ENCODE data around the gene ZNF316. TPM values are rescaled to one million over a fixed set of nuclear protein-coding genes. Genes with fewer than 3 reads are reported as not detected.

Gene ZNF316
- total RNA-seq, 1 experiment from 2014 or later = 9.1 TPM

DNA sequence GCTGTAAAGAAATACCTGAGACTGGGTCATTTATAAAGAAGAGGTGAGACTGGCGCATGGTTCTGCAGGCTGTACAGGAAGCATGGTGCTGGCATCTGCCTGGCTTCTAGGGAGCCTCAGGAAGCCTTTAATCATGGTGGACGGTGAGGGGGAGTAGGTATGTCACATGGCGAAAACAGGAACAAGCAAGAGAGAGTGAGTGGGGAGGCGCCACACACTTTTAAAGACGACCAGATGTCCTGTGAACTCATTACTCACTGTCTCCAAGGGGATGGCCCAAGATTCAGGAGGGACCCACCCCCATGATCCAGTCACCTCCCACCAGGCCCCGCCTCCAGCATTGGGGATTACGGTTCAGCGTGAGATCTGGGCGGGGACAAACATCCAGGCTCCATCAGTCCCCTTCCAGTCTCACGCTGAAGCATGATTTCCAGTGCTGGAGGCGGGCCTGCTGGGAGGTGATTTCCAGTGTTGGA lies 3.2 kb downstream of the ZNF316 start:
- no peaks in the 10 kb centered on the region for H3K9me3 ChIP-seq (ENCODE audit: low read length)
- DNase-seq = peak; percentile 53
- no peak overlapping the region for H3K4me3 ChIP-seq (ENCODE audit: low read length)
- 0 out of 2 replicates have a peak, but pooled peaks cover 8% of the 10 kb centered on the region for H3K36me3 ChIP-seq (ENCODE audit: insufficient read depth, low read length)
- no peak overlapping the region for H3K27ac ChIP-seq (ENCODE audit: low read length)
- H3K9me2 ChIP-seq (replicated peaks; ENCODE audit: insufficient read depth, low read length) = no peaks in the 10 kb centered on the region
- peaks cover 16% of the 10 kb centered on the region for H3K4me1 ChIP-seq (ENCODE audit: low read length)
- H3K9ac ChIP-seq (ENCODE audit: low read length) = no peak overlapping the region
- peaks cover 45% of the 10 kb centered on the region for H3K79me2 ChIP-seq (ENCODE audit: low read length)
- H3K27me3 ChIP-seq (ENCODE audit: low read length) = no peaks in the 10 kb centered on the region
- no peak overlapping the region for H3K4me2 ChIP-seq (ENCODE audit: low read depth, low read length, poor library complexity, severe bottlenecking)
- peaks cover 10% of the 10 kb centered on the region; the same call in 1 of the 2 replicates for H4K20me1 ChIP-seq (ENCODE audit: insufficient read depth, low read depth, low read length)
- no peak overlapping the region for H2AFZ ChIP-seq (ENCODE audit: low read length)

GRCh38 chr7:6641305-6642035 lies 4.4 kb downstream of the ZNF316 start:
- no peak for DNase-seq

DNA sequence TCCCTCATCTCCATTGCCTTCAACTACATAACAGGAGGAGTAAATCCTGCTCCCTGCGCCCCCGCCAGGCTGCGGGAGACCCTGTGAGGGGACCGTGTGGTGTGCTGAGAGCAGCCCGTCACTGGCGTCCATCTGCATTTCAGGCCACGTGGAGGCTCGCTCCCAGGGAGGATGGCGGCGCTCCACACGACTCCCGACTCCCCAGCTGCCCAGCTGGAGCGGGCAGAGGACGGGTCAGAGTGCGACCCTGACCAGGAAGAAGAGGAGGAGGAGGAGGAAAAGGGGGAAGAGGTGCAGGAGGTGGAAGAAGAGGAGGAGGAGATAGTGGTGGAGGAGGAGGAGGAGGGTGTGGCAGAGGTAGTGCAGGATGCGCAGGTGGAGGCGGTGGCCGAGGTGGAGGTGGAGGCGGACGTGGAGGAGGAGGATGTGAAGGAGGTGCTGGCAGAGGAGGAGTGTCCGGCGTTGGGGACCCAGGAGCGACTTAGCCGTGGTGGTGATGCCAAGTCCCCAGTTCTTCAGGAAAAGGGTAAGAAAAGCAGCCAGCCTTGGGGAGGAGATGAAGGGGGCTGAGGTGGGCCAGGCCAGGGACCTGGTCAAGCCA lies 5.2 kb downstream of the ZNF316 start:
- Histone ChIP-seq H3K79me2 (ENCODE audit: low read length) (peaks cover 47% of the 10 kb centered on the region), H2AFZ (ENCODE audit: low read length) (no peak overlapping the region), H3K4me1 (ENCODE audit: low read length) (peaks cover 9% of the 10 kb centered on the region), H3K9me2 (replicated peaks; ENCODE audit: insufficient read depth, low read length) (no peaks in the 10 kb centered on the region), H3K27ac (ENCODE audit: low read length) (no peak overlapping the region), H4K20me1 (ENCODE audit: insufficient read depth, low read depth, low read length) (peaks cover 10% of the 10 kb centered on the region; the same call in 1 of the 2 replicates), H3K36me3 (ENCODE audit: insufficient read depth, low read length) (peaks cover 8% of the 10 kb centered on the region; the same call in 1 of the 2 replicates), H3K4me2 (ENCODE audit: low read depth, low read length, poor library complexity, severe bottlenecking) (no peak overlapping the region), H3K4me3 (ENCODE audit: low read length) (no peak overlapping the region), H3K9ac (ENCODE audit: low read length) (no peak overlapping the region), H3K9me3 (ENCODE audit: low read length) (no peaks in the 10 kb centered on the region), H3K27me3 (ENCODE audit: low read length) (no peaks in the 10 kb centered on the region)
- no peak for DNase-seq

More at GRCh38 chr7:6641305-6642035, 4.4 kb downstream of the ZNF316 start:
- Histone ChIP-seq H3K4me2 (ENCODE audit: low read depth, low read length, poor library complexity, severe bottlenecking) (no peak overlapping the region), H3K79me2 (ENCODE audit: low read length) (peaks cover 45% of the 10 kb centered on the region), H3K4me3 (ENCODE audit: low read length) (no peak overlapping the region), H3K9me3 (ENCODE audit: low read length) (no peaks in the 10 kb centered on the region), H3K4me1 (ENCODE audit: low read length) (peaks cover 15% of the 10 kb centered on the region), H4K20me1 (ENCODE audit: insufficient read depth, low read depth, low read length) (peaks cover 10% of the 10 kb centered on the region; the same call in 1 of the 2 replicates), H3K9me2 (replicated peaks; ENCODE audit: insufficient read depth, low read length) (no peaks in the 10 kb centered on the region), H2AFZ (ENCODE audit: low read length) (no peak overlapping the region), H3K36me3 (ENCODE audit: insufficient read depth, low read length) (0 out of 2 replicates have a peak, but pooled peaks cover 8% of the 10 kb centered on the region), H3K27ac (ENCODE audit: low read length) (no peak overlapping the region), H3K27me3 (ENCODE audit: low read length) (no peaks in the 10 kb centered on the region), H3K9ac (ENCODE audit: low read length) (no peak overlapping the region)

DNA sequence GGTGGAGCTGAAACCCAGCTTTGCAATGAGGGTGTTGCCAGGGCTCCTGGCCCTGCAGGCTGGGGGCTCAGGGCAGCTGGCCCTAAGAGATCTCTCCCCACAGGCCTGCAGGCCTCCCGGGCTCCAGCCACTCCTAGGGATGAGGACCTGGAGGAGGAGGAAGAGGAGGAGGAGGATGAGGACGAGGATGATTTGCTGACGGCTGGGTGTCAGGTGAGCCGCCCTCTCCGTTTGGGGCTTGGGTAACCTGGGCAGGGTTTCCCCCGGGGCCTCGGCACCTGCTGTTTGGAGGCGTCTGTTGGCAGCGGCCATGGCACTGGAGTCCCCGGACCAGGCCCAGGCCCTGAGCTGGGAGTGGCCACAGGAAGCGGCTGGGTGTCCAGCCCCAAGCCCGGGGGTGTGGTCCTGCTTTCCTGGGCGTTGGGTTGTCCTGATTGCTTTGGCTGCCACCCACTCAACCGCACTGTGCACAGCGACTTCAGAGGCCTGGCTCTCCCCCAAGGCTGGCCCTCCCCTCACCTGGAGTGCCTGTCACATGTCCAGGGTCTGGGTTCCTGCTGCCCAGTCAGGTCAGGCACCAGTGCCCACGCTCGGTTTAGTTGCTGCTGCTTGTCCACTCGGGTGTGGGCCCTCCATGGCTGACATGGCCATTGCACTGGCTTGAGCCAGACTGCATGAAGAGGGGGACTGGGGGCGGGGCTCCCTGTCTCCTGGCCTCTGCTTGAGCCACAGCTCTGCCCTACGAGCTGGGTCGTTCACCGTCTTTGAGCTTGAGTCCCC lies 5.9 kb downstream of the ZNF316 start:
- Histone ChIP-seq H3K9me2 (replicated peaks; ENCODE audit: insufficient read depth, low read length) (no peaks in the 10 kb centered on the region), H3K27me3 (ENCODE audit: low read length) (no peaks in the 10 kb centered on the region), H2AFZ (ENCODE audit: low read length) (no peak overlapping the region), H3K4me1 (ENCODE audit: low read length) (peaks cover 7% of the 10 kb centered on the region), H3K9me3 (ENCODE audit: low read length) (no peaks in the 10 kb centered on the region), H3K36me3 (ENCODE audit: insufficient read depth, low read length) (peaks cover 8% of the 10 kb centered on the region; the same call in 1 of the 2 replicates), H4K20me1 (ENCODE audit: insufficient read depth, low read depth, low read length) (peaks cover 10% of the 10 kb centered on the region; the same call in 1 of the 2 replicates), H3K27ac (ENCODE audit: low read length) (no peak overlapping the region), H3K4me3 (ENCODE audit: low read length) (no peak overlapping the region), H3K9ac (ENCODE audit: low read length) (no peak overlapping the region), H3K4me2 (ENCODE audit: low read depth, low read length, poor library complexity, severe bottlenecking) (no peak overlapping the region), H3K79me2 (ENCODE audit: low read length) (peaks cover 43% of the 10 kb centered on the region)
- DNase-seq = no peak

GRCh38 chr7:6643915-6644625 lies 7.0 kb downstream of the ZNF316 start:
- Histone ChIP-seq H3K9me2 (replicated peaks; ENCODE audit: insufficient read depth, low read length) (no peaks in the 10 kb centered on the region), H3K4me2 (ENCODE audit: low read depth, low read length, poor library complexity, severe bottlenecking) (no peak overlapping the region), H3K9me3 (ENCODE audit: low read length) (no peaks in the 10 kb centered on the region), H3K4me3 (ENCODE audit: low read length) (no peak overlapping the region), H4K20me1 (ENCODE audit: insufficient read depth, low read depth, low read length) (peaks cover 7% of the 10 kb centered on the region; the same call in 1 of the 2 replicates), H3K27ac (ENCODE audit: low read length) (no peak overlapping the region), H2AFZ (ENCODE audit: low read length) (no peak overlapping the region), H3K4me1 (ENCODE audit: low read length) (no peaks in the 10 kb centered on the region; the same call in 1 of the 2 replicates), H3K36me3 (ENCODE audit: insufficient read depth, low read length) (peaks cover 8% of the 10 kb centered on the region; the same call in 1 of the 2 replicates), H3K9ac (ENCODE audit: low read length) (no peak overlapping the region), H3K27me3 (ENCODE audit: low read length) (no peaks in the 10 kb centered on the region), H3K79me2 (ENCODE audit: low read length) (peaks cover 32% of the 10 kb centered on the region)
- no peak for DNase-seq

DNA sequence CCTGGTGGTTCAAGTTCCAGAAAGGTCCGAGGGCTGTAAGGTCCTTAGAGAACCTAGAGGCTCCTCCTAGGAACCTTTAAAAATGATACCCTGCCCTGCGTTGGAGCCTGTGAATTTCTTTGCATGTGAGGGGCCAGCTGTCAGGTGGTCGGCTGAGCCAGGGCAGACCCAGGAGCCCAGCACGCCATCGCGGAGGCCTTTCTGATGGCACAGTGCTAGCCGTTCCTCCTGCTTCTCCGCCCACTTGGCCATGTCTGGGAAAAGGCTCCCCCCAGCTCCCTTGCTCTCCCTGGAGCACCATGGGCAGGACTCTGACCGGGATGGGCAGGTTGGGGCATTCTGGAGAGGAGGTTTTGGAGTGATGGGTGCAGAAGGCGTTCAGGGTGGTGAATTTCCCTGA lies 7.6 kb downstream of the ZNF316 start:
- no peaks in the 10 kb centered on the region for H3K4me1 ChIP-seq (ENCODE audit: low read length)
- DNase-seq = no peak
- no peak overlapping the region for H3K27ac ChIP-seq (ENCODE audit: low read length)
- H4K20me1 ChIP-seq (ENCODE audit: insufficient read depth, low read depth, low read length) = peaks cover 7% of the 10 kb centered on the region; the same call in 1 of the 2 replicates
- H3K36me3 ChIP-seq (ENCODE audit: insufficient read depth, low read length) = peaks cover 8% of the 10 kb centered on the region; the same call in 1 of the 2 replicates
- peaks cover 26% of the 10 kb centered on the region for H3K79me2 ChIP-seq (ENCODE audit: low read length)
- no peaks in the 10 kb centered on the region for H3K9me3 ChIP-seq (ENCODE audit: low read length)
- no peaks in the 10 kb centered on the region for H3K27me3 ChIP-seq (ENCODE audit: low read length)
- no peak overlapping the region for H2AFZ ChIP-seq (ENCODE audit: low read length)
- H3K9ac ChIP-seq (ENCODE audit: low read length) = no peak overlapping the region
- no peaks in the 10 kb centered on the region for H3K9me2 ChIP-seq (replicated peaks; ENCODE audit: insufficient read depth, low read length)
- no peak overlapping the region for H3K4me3 ChIP-seq (ENCODE audit: low read length)
- H3K4me2 ChIP-seq (ENCODE audit: low read depth, low read length, poor library complexity, severe bottlenecking) = no peak overlapping the region

- Histone ChIP-seq H3K4me2 (ENCODE audit: low read depth, low read length, poor library complexity, severe bottlenecking) (no peak overlapping the region), H3K9ac (ENCODE audit: low read length) (no peak overlapping the region), H2AFZ (ENCODE audit: low read length) (no peak overlapping the region), H4K20me1 (ENCODE audit: insufficient read depth, low read depth, low read length) (no peaks in the 10 kb centered on the region), H3K9me2 (replicated peaks; ENCODE audit: insufficient read depth, low read length) (no peaks in the 10 kb centered on the region), H3K4me3 (ENCODE audit: low read length) (no peak overlapping the region), H3K4me1 (ENCODE audit: low read length) (no peaks in the 10 kb centered on the region), H3K27ac (ENCODE audit: low read length) (no peak overlapping the region), H3K9me3 (ENCODE audit: low read length) (no peaks in the 10 kb centered on the region), H3K79me2 (ENCODE audit: low read length) (peaks cover 9% of the 10 kb centered on the region; the same call in 1 of the 2 replicates), H3K27me3 (ENCODE audit: low read length) (no peaks in the 10 kb centered on the region), H3K36me3 (ENCODE audit: insufficient read depth, low read length) (peaks cover 6% of the 10 kb centered on the region; the same call in 1 of the 2 replicates)
- DNase-seq = no peak
These were observed 9.3 kb downstream of the ZNF316 start for GRCh38 chr7:6646465-6646864.
